ENCODE measurements around the gene NYAP1.

GRCh38 chr7:100452513-100452912 lies 31.2 kb upstream of the NYAP1 start:
- TF ChIP-seq CTCF (IDR thresholded peaks at IDR 0.05; ENCODE audit: insufficient read depth, low read depth, low read length), result no peak
- no peak for TF ChIP-seq EZH2 (IDR thresholded peaks at IDR 0.05; ENCODE audit: insufficient read depth, low read length)
